HG02970 (cell line): ENCODE results near the gene EIF4A3.

Source experiments
- ATAC-seq: cut with Tn5 transposase; IDR thresholded peaks from one replicate; pipeline ENCODE4 v1.9.1; 2021; ENCODE audit warnings: mild to moderate bottlenecking, moderate library complexity, moderate number of reproducible peaks; ENCODE audit not compliant: unreplicated experiment, low FRiP score

The EIF4A3 gene

DNA sequence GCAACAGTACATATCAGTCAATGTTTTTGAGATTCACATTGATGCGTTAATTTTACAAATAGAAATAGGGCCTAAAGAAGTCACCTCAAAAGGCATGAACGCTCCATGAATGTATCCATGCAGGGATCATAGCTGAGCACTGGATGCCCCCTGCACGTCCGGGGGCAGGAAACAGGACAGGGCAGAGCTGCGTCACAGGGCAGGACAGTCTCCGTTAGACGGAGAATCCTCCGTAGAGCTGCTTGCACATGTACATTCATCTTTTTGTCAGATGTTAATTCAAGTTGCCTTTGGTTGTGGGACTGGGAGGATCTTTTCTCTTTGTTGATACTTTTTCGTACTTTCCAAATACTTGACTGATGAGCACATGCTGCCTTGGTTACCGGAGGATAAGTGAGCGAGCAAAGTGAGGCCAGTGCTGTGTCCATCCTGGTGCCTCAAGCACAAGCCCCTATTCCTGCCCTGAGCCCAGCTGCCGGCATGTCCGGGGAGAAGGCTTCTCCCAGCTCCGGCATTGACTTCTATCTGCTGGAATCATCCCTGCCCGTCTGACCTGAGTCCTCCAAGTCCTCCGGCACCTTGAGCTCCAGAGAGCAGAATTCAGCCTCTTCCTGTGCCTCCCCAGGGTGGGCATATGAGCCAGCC, 30.5 kb downstream of the EIF4A3 start:
- no peak for ATAC-seq

DNA sequence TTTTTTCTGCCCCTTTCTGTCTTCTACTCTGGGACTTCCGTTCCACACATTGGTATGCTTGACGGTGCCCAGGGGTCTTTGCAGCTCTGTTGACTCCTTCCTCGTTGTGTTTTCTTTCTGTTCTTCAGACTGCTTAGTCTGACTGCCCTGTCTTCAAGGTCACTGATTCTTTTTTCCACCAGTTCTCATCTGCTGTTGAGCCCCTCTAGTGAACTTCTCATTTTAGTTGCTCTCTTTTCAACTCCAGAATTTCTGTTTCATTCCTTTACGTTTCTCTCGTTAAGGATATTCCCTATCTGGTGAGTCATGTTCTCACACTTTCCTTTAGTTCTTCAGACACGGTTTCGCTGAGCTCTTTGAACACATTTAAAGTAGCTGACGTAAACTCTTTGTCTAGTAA, 31.8 kb downstream of the EIF4A3 start:
- ATAC-seq, result no peak

DNA sequence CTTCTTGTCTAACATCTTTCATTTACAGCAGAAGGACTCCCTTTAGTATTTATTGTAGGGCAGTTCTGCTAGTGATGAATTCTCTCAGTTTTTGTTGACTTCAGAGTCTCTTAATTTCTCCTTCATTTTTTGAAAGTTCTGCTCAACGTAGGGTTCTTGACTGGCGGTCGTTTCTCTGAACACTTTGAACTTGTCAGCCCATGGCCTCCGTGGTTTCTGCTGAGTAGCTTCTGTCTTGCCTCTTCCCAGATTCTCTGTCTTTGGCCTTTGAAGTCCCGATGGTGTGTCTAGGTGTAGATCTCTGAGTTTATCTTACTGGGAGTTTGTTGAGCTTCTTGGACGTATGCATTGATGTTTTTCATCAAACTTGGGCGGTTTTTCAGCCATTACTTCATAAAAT, 32.2 kb downstream of the EIF4A3 start:
- no peak for ATAC-seq

DNA sequence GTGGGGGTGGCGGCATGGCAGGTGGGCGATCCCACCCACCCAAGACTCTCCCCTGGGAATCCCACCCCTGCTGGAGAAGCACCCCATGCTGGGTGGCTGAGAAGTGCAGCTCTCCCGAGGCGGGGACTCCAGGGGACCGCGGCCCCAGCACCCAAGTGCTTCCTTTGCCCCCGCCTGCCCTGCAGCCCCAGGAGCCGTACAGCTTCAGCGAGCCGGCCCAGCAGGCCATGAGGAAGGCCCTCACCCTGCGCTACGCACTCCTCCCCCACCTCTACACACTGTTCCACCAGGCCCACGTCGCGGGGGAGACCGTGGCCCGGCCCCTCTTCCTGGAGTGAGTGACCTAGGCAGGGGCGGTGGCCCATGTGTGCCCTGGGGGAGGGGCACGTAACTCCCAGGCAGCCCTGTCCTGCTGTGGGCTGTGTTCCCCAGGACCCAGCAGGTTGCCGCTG, 33.9 kb downstream of the EIF4A3 start:
- no peak for ATAC-seq

DNA sequence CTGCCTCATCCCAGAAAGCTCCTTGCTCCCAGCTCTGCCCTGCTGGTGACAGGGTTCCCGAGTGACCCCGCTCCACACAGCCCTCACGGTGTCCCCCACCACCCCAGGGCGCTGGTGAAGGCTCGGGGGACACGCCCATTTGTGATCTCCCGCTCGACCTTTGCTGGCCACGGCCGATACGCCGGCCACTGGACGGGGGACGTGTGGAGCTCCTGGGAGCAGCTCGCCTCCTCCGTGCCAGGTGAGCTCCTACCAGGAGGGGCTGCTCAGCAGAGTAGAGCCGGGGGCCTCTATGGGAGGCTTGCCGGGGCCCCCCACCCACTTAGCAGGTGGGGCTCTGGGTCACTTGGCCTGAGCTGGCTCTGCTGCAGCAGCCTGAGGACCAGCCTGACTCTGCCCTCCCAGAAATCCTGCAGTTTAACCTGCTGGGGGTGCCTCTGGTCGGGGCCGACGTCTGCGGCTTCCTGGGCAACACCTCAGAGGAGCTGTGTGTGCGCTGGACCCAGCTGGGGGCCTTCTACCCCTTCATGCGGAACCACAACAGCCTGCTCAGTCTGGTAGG, 34.4 kb downstream of the EIF4A3 start:
- no peak for ATAC-seq

DNA sequence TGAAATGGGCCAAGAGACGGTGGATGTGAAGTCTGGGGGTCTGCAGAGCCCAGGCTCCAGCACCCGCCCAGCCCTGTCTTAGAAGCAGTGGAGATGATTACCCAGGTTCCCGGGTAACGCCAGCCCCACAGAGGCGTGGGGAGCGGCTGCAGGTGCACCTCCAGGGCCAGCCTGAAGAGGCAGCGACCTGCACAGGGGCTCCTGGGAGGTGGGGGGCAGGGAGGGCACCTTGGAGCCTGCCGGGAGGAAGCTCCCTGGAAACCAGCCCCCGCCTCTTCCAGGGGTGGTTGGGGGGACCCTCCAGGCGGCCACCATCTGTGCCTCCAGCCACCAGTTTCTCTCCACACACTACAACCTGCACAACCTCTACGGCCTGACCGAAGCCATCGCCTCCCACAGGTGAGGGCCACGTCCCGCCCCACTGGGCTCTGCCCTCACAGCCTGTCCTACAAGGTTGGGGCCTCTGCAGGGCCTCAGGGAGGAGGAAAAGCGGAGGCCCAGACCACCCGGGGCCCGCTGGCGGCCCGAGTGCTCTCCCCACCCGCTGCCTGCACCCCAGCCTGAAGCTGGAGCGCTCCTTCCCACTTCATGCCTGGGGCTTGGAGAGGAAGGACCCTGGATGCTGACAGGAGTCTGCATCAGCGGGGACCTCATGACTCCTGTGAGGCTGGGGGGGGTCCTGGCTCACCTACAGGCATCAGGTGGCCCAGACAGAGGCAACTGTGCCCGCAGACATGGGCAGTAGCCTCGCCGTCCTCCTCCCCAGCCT, 35.0 kb downstream of the EIF4A3 start:
- no peak for ATAC-seq

DNA sequence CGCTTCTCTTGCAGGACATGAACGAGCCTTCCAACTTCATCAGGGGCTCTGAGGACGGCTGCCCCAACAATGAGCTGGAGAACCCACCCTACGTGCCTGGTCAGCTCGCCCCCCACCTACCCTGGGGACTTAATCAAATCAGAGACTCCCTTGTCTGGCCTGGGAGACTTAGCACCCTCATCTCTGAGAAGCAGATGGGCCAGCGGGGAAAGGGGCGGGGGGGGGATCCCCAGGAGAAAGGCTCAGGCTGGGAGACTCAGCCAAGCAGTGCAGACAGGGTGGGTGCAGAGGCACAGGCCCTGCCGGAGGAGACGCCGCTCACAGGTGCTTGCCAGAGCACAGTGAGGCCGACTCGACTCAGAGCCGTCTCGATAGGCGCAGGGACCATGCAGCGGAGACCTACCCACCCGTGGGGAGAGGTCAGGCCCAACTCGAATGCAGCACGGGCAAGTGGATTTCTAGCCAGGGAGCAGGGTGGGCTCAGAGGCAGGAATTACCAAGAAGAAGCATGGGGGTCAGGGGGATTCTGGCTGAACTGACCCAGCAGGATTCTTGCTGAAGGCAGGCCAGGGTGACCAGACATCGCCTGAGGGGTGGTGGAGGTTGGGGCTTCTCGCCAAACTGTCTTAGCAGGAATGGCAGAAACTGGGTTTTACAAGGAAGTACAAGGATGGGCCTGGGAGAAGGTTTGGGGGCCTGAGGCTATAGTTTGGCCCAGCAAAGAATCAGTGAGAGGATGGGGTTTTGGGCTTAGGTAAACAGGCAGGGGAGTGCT, 35.8 kb downstream of the EIF4A3 start:
- no peak for ATAC-seq

DNA sequence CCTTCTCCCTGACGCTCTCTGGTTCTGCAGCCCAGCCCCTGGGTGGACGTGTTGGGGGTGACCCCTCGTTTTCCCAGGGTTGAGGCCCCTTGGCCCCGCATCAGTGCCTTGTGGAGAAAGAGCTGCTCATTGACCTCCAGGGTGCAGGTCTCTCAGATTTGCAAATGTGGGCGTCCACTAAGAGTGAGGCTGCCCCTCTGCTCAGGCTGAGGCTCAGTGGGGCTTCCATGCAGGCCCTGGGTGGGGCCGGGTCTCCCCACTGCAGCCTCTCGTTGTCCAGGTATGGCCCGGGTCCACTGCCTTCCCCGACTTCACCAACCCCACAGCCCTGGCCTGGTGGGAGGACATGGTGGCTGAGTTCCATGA, 36.5 kb downstream of the EIF4A3 start:
- ATAC-seq, result no peak

DNA sequence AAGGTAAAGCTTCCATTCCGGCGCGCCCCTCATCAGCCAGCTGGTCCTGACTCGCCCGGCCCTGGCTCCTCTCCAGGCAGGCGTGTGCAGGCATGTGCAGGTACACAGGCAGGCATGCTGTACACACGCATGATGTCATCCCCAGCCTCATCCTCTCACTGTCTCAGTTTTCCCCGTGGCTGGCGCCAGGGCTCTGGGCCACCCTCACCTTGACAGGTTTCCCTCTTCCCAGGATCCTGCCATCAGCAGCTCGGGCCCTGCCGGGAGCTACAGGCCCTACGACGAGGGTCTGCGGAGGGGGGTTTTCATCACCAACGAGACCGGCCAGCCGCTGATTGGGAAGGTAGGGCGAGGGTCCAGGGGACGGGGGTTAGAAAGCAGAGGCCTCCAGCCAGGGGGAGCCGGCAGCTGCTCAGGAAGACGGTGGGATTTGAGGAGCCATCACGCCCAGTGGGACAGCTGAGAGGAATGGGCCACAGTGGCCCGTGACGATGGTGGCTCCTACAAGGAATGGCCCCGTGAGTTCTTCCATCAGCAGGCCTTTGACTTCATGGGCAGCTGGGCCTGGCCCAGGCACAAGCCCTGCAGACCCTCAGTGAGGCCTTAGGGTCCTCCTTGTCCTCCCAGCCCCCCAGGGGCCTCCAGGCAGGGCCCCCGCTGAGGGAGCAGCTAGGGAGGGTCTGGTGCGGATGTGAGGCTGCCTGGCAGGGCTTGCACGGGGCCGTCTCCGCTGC, 37.0 kb downstream of the EIF4A3 start:
- ATAC-seq, result no peak

DNA sequence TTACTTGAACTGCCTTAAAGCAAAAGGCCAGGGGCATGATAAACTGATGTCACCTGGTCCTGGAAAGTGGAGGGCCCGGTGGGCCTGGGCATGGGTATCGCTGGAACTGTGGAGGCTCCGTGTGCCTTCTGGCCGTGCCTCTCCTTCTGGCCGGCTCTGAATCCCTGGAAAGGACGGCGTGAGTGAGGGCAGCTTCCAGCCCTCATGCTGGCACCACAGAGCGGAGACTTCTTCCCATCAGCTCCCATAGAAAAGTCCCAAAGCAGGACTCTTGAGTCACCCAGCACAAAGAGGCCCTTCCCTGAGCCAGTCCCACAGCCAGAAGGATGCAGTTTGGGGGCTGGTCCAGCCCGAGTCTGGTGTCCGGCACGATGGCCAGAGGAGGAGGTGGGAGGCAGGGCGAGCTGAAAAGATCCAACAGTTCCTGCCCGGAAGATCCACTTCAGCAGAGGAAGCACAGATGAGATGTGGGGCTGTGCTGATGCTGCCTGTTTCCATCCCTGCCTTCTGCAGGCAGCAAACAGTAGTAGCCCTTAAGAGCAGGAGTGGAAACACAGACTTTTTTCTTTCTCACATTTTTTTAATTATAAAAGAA, 37.8 kb downstream of the EIF4A3 start:
- ATAC-seq, result no peak

DNA sequence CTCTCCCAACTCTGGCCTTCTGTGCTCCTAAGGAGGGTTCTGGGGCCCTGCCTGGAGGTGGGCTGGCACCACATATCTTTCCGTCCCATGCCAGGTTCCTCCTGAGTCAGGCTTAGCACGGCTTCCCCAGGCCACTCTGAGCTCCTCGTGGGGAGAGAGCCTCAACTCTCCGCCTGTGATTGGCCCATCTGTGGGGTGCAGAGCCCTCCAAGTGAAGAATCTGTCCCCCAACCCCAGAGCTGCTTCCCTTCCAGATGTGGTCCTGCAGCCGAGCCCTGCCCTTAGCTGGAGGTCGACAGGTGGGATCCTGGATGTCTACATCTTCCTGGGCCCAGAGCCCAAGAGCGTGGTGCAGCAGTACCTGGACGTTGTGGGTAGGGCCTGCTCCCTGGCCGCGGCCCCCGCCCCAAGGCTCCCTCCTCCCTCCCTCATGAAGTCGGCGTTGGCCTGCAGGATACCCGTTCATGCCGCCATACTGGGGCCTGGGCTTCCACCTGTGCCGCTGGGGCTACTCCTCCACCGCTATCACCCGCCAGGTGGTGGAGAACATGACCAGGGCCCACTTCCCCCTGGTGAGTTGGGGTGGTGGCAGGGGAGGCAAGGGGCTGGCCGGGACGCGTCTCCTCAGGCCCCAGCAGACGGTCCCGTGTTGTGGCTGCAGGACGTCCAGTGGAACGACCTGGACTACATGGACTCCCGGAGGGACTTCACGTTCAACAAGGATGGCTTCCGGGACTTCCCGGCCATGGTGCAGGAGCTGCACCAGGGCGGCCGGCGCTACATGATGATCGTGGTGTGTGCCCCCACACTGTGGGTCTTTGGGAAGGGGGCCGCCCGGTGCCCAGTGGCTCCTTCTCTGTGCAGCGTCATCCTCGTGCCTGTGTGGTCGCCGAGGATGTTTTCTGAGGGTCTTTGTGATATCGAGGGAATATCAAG, 38.6 kb downstream of the EIF4A3 start:
- no peak for ATAC-seq

DNA sequence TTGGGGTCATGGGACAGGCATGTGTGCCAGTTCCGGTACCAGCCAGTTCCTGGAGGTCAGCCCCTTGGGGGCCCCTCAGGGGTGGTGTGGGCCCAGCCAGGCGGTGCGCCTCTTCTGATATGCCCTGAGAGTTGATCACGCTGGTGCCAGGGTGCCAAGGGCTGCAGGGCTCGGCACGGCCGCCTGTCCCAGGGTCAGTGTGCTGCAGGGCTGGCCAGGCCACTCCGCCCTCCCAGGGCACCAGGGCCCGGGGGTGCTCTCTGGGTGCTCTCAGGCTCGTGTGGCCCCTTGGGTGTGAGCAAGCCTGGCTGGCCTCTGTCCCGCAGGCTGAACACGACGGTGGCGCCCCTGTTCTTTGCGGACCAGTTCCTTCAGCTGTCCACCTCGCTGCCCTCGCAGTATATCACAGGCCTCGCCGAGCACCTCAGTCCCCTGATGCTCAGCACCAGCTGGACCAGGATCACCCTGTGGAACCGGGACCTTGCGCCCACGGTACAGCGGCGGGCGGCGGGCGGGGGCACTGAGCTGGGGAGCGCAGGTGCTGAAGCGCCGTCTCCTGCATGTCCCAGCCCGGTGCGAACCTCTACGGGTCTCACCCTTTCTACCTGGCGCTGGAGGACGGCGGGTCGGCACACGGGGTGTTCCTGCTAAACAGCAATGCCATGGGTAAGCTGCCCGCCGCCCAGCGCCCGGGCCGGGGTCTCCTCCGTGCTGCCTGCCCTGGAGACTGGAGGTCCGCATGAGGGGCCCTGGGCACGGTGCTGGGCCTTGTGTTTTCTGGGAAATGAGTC, 39.5 kb downstream of the EIF4A3 start:
- ATAC-seq, result no peak

DNA sequence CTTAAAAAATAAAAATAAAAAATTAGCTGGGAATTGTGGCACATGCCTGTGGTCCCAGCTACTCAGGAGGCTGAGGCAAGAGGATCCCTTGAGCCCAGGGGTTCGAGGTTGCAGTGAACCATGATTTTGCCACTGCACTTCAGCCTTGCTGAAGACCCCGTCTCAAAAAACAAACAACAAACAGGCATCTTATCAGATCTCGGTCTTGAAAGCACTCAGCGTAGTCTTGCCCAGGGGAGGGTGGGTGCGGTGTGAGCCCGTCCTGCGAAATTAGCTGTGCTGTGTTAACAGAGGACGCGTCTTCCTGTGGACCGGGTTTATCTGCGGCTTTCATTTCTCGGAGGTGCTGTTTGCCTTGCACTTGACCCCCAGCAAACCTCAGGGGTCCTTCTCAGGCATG, 40.2 kb downstream of the EIF4A3 start:
- ATAC-seq, result no peak

DNA sequence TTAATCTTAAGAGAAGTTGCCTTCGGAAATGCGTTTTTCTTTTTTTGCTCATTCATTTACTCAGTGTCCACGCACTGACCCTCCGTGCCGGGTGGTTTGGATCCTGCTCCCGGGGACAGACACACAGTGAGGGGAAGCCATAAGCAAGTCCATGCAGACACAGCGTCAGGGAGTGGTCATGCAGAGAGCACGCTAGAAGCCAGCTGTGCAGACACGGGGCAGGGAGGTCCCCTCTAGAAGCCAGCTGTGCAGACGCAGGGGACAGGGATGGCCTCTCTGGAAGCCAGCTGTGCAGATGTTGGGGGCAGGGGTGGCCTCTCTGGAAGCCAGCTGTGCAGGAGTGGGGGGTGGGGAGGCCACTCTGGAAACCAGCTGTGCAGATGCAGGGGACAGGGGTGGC, 40.8 kb downstream of the EIF4A3 start:
- no peak for ATAC-seq

DNA sequence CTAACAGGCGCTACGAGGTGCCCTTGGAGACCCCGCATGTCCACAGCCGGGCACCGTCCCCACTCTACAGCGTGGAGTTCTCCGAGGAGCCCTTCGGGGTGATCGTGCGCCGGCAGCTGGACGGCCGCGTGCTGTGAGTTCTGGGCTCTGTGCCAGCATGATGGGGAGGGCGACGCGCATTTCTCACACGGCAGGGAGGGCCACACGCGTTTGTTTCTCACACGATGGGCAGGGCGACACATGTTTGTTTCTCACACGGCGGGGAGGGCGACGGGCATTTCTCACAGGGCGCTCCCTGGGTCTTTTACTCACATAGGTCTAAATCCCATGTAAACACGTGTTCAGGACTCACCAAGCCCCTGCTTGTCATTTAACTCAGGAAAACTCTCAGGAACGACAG, 41.2 kb downstream of the EIF4A3 start:
- no peak for ATAC-seq

DNA sequence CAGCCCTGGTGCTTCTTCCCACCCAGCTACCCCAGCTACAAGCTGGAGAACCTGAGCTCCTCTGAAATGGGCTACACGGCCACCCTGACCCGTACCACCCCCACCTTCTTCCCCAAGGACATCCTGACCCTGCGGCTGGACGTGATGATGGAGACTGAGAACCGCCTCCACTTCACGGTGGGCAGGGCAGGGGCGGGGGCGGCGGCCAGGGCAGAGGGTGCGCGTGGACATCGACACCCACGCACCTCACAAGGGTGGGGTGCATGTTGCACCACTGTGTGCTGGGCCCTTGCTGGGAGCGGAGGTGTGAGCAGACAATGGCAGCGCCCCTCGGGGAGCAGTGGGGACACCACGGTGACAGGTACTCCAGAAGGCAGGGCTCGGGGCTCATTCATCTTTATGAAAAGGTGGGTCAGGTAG, 42.0 kb downstream of the EIF4A3 start:
- ATAC-seq, result no peak

DNA sequence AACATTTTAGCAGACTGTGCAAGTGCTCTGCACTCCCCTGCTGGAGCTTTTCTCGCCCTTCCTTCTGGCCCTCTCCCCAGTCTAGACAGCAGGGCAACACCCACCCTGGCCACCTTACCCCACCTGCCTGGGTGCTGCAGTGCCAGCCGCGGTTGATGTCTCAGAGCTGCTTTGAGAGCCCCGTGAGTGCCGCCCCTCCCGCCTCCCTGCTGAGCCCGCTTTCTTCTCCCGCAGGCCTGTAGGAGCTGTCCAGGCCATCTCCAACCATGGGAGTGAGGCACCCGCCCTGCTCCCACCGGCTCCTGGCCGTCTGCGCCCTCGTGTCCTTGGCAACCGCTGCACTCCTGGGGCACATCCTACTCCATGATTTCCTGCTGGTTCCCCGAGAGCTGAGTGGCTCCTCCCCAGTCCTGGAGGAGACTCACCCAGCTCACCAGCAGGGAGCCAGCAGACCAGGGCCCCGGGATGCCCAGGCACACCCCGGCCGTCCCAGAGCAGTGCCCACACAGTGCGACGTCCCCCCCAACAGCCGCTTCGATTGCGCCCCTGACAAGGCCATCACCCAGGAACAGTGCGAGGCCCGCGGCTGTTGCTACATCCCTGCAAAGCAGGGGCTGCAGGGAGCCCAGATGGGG, 42.5 kb downstream of the EIF4A3 start:
- ATAC-seq, result no peak
